Uterus (tissue), 2 donors: ENCODE measurements around the gene RHOC.

Experiments used
- CTCF ChIP-seq, 4 experiments: fragments of 200-600 bp in 2 of 4; fragments of 450-650 bp in 2 of 4; sonication (generic) in 2 of 4; IDR thresholded peaks; one replicate each; pipeline ENCODE4 v1.5.1; 2016 to 2019; ENCODE audit warnings: antibody characterized with exemption in 4 of 4, mild to moderate bottlenecking in 2 of 4, moderate library complexity in 1 of 4
- POLR2A ChIP-seq, 2 donors: fragments of 450-650 bp; IDR thresholded peaks; one replicate each; pipeline ENCODE4 v1.6.1; 2016; ENCODE audit warnings: antibody characterized with exemption in 2 of 2, mild to moderate bottlenecking in 1 of 2, moderate library complexity in 1 of 2

GRCh38 chr1:112651205-112651604 lies 55.7 kb downstream of the RHOC start:
- TF ChIP-seq CTCF (IDR thresholded peaks at IDR 0.05) (no peak), POLR2A (IDR thresholded peaks at IDR 0.05) (no peak)
